IMR-90 (cell line): ENCODE data around the gene SPECC1L.
"Not testable (repeated sequence)": the region's sequence is repeated elsewhere in the genome, so short reads cannot be mapped to it uniquely, and the experiment has no call there.

Experiments used
- NFE2L2 ChIP-seq: fragments of 150-350 bp; IDR thresholded peaks from 2 replicates; pipeline ENCODE4 v1.6.1; 2016; ENCODE audit warnings: low read depth, mild to moderate bottlenecking, low read length
- POLR2A ChIP-seq: IDR thresholded peaks from 2 replicates; pipeline ENCODE4 v1.6.1; 2012; ENCODE audit warnings: mild to moderate bottlenecking, low read depth, low read length
- RFX5 ChIP-seq: IDR thresholded peaks from 2 replicates; pipeline ENCODE4 v1.8.0; 2012; ENCODE audit warnings: low read depth, mild to moderate bottlenecking, low read length, moderate library complexity
- SMC3 ChIP-seq: fragments of 150-350 bp; IDR thresholded peaks from 2 replicates; pipeline ENCODE4 v1.6.1; 2016; ENCODE audit warnings: low read depth, mild to moderate bottlenecking, antibody characterized with exemption, low read length, moderate library complexity
- TF ChIP-seq, protein P1 (sequence below): conservative IDR thresholded peaks from 2 replicates; pipeline ENCODE4 v1.5.1; 2012; ENCODE audit warnings: mild to moderate bottlenecking, low read depth, low read length, improper control_type of control experiment

- TF ChIP-seq NFE2L2, POLR2A, SMC3, RFX5: not testable (repeated sequence)
- TF ChIP-seq, protein P1, sequence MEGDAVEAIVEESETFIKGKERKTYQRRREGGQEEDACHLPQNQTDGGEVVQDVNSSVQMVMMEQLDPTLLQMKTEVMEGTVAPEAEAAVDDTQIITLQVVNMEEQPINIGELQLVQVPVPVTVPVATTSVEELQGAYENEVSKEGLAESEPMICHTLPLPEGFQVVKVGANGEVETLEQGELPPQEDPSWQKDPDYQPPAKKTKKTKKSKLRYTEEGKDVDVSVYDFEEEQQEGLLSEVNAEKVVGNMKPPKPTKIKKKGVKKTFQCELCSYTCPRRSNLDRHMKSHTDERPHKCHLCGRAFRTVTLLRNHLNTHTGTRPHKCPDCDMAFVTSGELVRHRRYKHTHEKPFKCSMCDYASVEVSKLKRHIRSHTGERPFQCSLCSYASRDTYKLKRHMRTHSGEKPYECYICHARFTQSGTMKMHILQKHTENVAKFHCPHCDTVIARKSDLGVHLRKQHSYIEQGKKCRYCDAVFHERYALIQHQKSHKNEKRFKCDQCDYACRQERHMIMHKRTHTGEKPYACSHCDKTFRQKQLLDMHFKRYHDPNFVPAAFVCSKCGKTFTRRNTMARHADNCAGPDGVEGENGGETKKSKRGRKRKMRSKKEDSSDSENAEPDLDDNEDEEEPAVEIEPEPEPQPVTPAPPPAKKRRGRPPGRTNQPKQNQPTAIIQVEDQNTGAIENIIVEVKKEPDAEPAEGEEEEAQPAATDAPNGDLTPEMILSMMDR, result not testable (repeated sequence)
Observed at GRCh38 chr22:24273906-24274305, 3.3 kb downstream of the SPECC1L start.
